HL-60 (cell line): ENCODE measurements around the gene SNX8.

Experiments used
- DNase-seq, 2 experiments: peaks; one replicate each; pipeline ENCODE4 v3.0.0-alpha.2; 2010 to 2020; ENCODE audit warnings: low read depth in 1 of 2, low spot score in 1 of 2
- H3K27ac ChIP-seq: fragments of 250-450 bp; sonication (Bioruptor Pico); replicated peaks from 2 replicates; pipeline ENCODE4 v1.5.1; 2020; ENCODE audit warnings: mild to moderate bottlenecking, moderate library complexity
- H3K27me3 ChIP-seq: fragments of 250-450 bp; sonication (Bioruptor Pico); 2 replicates; pipeline ENCODE4 v1.5.1; 2021; ENCODE audit warnings: mild to moderate bottlenecking, moderate library complexity; ENCODE audit not compliant: insufficient read depth, poor library complexity, severe bottlenecking
- H3K4me3 ChIP-seq: replicated peaks from 2 replicates; pipeline ENCODE4 v1.5.1; 2011; ENCODE audit warnings: mild to moderate bottlenecking, control low read depth, low read length; ENCODE audit not compliant: insufficient read depth
- CTCF ChIP-seq: IDR thresholded peaks from one replicate; pipeline ENCODE4 v1.5.1; 2011; ENCODE audit warnings: low read length, control low read depth, inconsistent platforms; ENCODE audit not compliant: insufficient read depth
- GABPA ChIP-seq: IDR thresholded peaks from 2 replicates; pipeline ENCODE4 v1.6.1; 2012; ENCODE audit warnings: low read depth
- POLR2AphosphoS5 ChIP-seq: IDR thresholded peaks from 2 replicates; pipeline ENCODE4 v1.6.1; 2012; ENCODE audit warnings: low read depth
- REST ChIP-seq: IDR thresholded peaks from 2 replicates; pipeline ENCODE4 v1.6.1; 2012; ENCODE audit warnings: low read depth; ENCODE audit not compliant: insufficient replicate concordance
- SPI1 ChIP-seq: IDR thresholded peaks from 2 replicates; pipeline ENCODE4 v1.6.1; 2012; ENCODE audit warnings: low read depth, mild to moderate bottlenecking, borderline replicate concordance

The SNX8 gene

GRCh38 chr7:2254429-2255144 lies 59.7 kb downstream of the SNX8 start:
- H3K4me3 ChIP-seq: no peak overlapping the region
- H3K27ac ChIP-seq: no peak overlapping the region
- no peak for DNase-seq
- no peaks in the 10 kb centered on the region for H3K27me3 ChIP-seq
- TF ChIP-seq CTCF (no peak), REST (no peak), POLR2AphosphoS5 (no peak), SPI1 (no peak), GABPA (no peak)

- no peak for DNase-seq
- no peak overlapping the region for H3K4me3 ChIP-seq
- no peak for TF ChIP-seq CTCF
- no peak for TF ChIP-seq SPI1
- TF ChIP-seq GABPA: no peak
- TF ChIP-seq REST: no peak
- TF ChIP-seq POLR2AphosphoS5: no peak
- H3K27ac ChIP-seq: no peak overlapping the region
- H3K27me3 ChIP-seq: no peaks in the 10 kb centered on the region
These were observed 60.6 kb downstream of the SNX8 start for GRCh38 chr7:2253525-2254244.

GRCh38 chr7:2253021-2253420 lies 61.2 kb downstream of the SNX8 start:
- Histone ChIP-seq H3K27ac (no peak overlapping the region), H3K4me3 (no peak overlapping the region), H3K27me3 (no peaks in the 10 kb centered on the region)
- TF ChIP-seq CTCF (no peak), GABPA (no peak), REST (no peak), POLR2AphosphoS5 (no peak), SPI1 (no peak)
- DNase-seq: no peak
